ENCODE data around the gene NOM1.

Gene NOM1

DNA sequence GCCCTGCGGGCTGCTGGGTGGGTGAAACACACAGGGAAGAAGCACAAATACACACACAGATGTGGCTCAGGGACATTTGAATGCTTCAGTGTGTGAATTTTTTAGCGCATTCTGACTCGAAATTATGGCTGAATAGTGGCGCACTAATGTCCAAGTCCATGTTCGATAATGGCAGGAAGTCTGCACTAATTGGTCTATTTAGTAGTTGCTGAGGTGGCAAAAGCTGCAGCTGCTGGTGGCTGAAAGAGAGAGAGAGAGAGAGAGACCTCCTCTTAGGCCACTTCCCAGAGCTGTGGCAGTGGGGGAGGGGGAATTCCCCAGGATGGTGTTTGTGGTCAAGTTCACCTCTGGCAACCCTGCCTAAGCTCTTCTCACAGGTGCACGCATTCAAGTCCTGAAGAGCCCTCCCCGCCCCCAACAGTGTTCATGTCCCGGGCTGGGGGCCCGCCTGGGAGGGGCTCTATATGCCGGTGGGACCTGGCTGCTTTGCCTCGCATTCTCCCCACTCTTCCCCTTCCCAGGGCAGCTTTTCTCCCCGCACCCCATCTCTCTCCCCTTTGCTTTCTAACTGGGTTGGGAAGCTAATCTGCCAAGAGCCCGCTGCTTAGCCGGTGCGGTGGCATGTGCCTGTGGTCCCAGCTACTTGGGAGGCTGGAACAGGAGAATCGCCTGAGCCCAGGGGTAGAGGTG lies 67.0 kb downstream of the NOM1 start:
- Histone ChIP-seq H3K27me3 (ENCODE audit: control insufficient read depth in 1 of 2, insufficient read depth in 2 of 2, low read length in 2 of 2) (peaks cover 53 to 73% of the 10 kb centered on the region in 2 donors), H3K4me3 (ENCODE audit: low read depth in 1 of 2, low read length in 2 of 2) (no peak overlapping the region), H3K36me3 (ENCODE audit: control insufficient read depth in 1 of 2, insufficient read depth in 2 of 2, low read length in 2 of 2) (no peaks in the 10 kb centered on the region), H3K4me1 (ENCODE audit: control insufficient read depth in 1 of 2, insufficient read depth in 2 of 2, low read length in 2 of 2) (peaks cover 25 to 34% of the 10 kb centered on the region in 2 donors), H3K9ac (ENCODE audit: low read depth in 1 of 2, low read length in 2 of 2) (no peak overlapping the region), H3K9me3 (ENCODE audit: control insufficient read depth in 1 of 2, low read length in 2 of 2) (no peaks in the 10 kb centered on the region), H3K27ac (ENCODE audit: low read depth, low read length) (no peak overlapping the region)

DNA sequence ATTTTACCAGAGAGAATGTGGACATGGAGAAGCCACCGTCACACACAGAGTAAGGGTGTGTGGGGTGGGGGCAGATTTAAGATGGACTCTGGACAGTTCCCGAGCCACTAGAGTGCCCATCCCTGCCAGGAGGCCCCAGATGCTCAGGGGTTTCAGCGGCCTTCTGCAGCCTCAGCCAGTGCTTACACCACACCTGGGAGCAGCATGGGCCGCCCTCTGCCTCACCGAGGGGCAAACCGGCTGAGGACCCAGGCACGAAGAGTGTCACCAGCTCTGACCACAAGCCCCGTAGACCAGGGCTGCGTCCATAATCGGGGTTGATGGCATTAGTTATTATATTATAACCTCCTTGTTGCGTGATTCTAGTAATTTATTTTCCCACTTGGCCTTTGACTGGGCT lies 67.6 kb downstream of the NOM1 start:
- Histone ChIP-seq H3K9me3 (ENCODE audit: control insufficient read depth in 1 of 2, low read length in 2 of 2) (no peaks in the 10 kb centered on the region), H3K4me3 (ENCODE audit: low read depth in 1 of 2, low read length in 2 of 2) (no peak overlapping the region), H3K27me3 (ENCODE audit: control insufficient read depth in 1 of 2, insufficient read depth in 2 of 2, low read length in 2 of 2) (peaks cover 59 to 77% of the 10 kb centered on the region in 2 donors), H3K9ac (ENCODE audit: low read depth in 1 of 2, low read length in 2 of 2) (no peak overlapping the region), H3K36me3 (ENCODE audit: control insufficient read depth in 1 of 2, insufficient read depth in 2 of 2, low read length in 2 of 2) (no peaks in the 10 kb centered on the region), H3K4me1 (ENCODE audit: control insufficient read depth in 1 of 2, insufficient read depth in 2 of 2, low read length in 2 of 2) (peaks cover 18 to 27% of the 10 kb centered on the region in 2 donors), H3K27ac (ENCODE audit: low read depth, low read length) (no peak overlapping the region)

DNA sequence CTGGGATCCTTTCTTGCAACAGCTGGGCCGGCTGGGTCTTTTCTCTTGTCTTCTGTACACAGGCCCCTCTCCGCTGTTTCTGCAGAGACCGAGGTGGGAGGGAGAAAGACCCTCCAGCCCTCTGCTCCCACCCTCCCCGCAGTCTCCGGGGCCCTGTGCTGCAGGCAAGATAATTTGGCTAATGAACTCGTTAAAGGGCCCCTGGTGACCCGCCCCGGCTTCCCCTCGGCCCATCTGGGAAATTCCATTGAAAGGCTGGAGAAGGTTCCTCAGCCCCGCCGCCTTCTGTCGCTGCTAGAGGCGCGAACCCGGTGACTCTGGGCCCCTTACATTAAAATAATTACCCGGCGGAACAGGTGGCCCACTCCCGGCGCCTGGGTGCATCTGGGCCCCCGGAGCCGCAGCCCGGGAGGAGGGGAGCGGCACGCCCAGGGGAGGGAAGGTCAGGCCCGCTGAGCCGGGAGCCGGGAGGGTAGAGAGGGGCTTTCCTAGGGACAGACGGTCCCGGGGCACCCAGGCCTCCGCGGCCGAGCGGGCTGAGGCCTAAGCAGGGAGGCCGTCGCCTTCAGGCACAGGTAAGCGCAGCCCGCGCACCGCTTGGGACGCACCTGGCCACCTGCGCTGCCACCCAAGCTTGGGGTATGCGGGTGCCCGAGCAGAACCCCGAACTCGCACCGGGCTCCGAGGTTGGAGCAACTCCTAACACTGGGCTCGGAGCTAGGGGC lies 68.3 kb downstream of the NOM1 start:
- H3K36me3 ChIP-seq (ENCODE audit: control insufficient read depth in 1 of 2, insufficient read depth in 2 of 2, low read length in 2 of 2), result no peaks in the 10 kb centered on the region
- peaks cover 65 to 83% of the 10 kb centered on the region in 2 donors for H3K27me3 ChIP-seq (ENCODE audit: control insufficient read depth in 1 of 2, insufficient read depth in 2 of 2, low read length in 2 of 2)
- H3K27ac ChIP-seq (ENCODE audit: low read depth, low read length), result no peak overlapping the region
- peaks cover 23 to 32% of the 10 kb centered on the region in 2 donors for H3K4me1 ChIP-seq (ENCODE audit: control insufficient read depth in 1 of 2, insufficient read depth in 2 of 2, low read length in 2 of 2)
- H3K9ac ChIP-seq (ENCODE audit: low read depth in 1 of 2, low read length in 2 of 2), result no peak overlapping the region
- H3K9me3 ChIP-seq (ENCODE audit: control insufficient read depth in 1 of 2, low read length in 2 of 2), result no peaks in the 10 kb centered on the region
- H3K4me3 ChIP-seq (ENCODE audit: low read depth in 1 of 2, low read length in 2 of 2), result peak overlapping the region in 1 of 2 donors; percentile 54

DNA sequence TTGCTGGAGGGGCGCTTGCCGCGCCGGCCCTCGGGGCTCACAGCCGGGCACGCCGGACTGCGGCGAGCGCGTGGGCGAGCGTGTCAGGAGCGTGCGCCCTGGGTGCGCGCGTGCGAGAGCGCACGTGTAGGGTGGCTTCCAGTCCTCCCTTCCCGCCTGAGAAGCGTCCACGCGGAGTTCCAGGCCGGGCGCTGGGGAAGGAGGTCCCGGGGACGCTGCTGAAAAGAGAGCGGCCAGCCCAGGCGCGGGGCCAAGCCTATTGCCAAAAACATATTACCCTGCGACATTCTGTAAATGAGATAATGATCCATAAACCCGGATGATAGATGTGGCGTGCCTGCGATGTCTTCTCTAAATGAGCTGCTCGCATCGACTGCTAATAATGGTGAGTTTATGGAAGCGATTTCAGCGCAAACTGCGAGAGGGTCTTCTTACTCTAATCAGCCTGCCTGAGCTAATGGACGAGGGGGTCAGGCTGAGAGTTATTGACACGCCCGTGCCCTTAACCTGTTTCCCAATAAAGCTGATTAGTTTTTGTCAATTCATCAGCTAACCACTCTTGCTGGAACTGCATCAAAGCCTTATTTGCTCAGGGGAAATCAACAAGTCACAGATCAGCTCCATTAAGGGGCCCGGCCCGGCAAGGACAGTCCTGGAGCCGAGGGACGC lies 69.0 kb downstream of the NOM1 start:
- H3K9ac ChIP-seq (ENCODE audit: low read depth in 1 of 2, low read length in 2 of 2), result no peak overlapping the region
- no peak overlapping the region for H3K27ac ChIP-seq (ENCODE audit: low read depth, low read length)
- H3K36me3 ChIP-seq (ENCODE audit: control insufficient read depth in 1 of 2, insufficient read depth in 2 of 2, low read length in 2 of 2), result no peaks in the 10 kb centered on the region
- H3K4me1 ChIP-seq (ENCODE audit: control insufficient read depth in 1 of 2, insufficient read depth in 2 of 2, low read length in 2 of 2), result peaks cover 20 to 33% of the 10 kb centered on the region in 2 donors
- H3K9me3 ChIP-seq (ENCODE audit: control insufficient read depth in 1 of 2, low read length in 2 of 2), result no peaks in the 10 kb centered on the region
- peak overlapping the region; percentile 22 to 54 for H3K4me3 ChIP-seq (ENCODE audit: low read depth in 1 of 2, low read length in 2 of 2)
- peaks cover 72 to 90% of the 10 kb centered on the region in 2 donors for H3K27me3 ChIP-seq (ENCODE audit: control insufficient read depth in 1 of 2, insufficient read depth in 2 of 2, low read length in 2 of 2)

DNA sequence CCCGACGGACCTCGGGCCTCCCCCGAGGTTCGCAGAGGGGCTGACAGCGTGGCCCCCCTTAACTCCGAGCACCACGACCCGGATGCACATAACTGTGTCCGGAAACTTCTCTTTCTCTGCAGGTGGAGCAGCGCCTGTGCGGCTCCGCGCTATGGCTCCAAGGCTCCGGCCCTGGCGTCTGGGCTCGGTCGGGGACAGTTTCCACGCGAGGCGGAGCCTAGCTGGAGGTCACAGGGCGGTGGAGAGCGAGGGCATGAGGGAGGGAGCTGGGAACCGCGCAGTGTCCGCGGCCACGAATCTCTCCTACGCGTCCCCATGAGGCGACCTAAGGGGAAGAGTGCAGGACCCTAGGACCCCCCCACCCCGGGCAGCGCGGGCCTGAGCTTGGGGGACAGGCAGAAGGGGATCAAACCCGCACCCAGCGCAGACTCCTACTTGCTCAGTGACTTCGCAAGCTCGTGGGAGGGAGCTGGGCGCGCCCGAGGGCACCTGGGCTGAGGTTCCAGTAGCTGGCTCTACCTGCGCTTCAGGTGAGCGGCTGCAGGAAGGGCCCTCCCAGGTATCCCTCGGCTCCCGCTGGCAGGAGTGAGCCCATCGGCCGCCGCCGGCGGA lies 69.6 kb downstream of the NOM1 start:
- H3K4me1 ChIP-seq (ENCODE audit: control insufficient read depth in 1 of 2, insufficient read depth in 2 of 2, low read length in 2 of 2), result peaks cover 15 to 31% of the 10 kb centered on the region in 2 donors
- no peak overlapping the region for H3K9ac ChIP-seq (ENCODE audit: low read depth in 1 of 2, low read length in 2 of 2)
- H3K36me3 ChIP-seq (ENCODE audit: control insufficient read depth in 1 of 2, insufficient read depth in 2 of 2, low read length in 2 of 2), result no peaks in the 10 kb centered on the region
- peaks cover 73 to 89% of the 10 kb centered on the region in 2 donors for H3K27me3 ChIP-seq (ENCODE audit: control insufficient read depth in 1 of 2, insufficient read depth in 2 of 2, low read length in 2 of 2)
- H3K4me3 ChIP-seq (ENCODE audit: low read depth in 1 of 2, low read length in 2 of 2), result peak overlapping the region; percentile 22 to 54
- no peak overlapping the region for H3K27ac ChIP-seq (ENCODE audit: low read depth, low read length)
- H3K9me3 ChIP-seq (ENCODE audit: control insufficient read depth in 1 of 2, low read length in 2 of 2), result no peaks in the 10 kb centered on the region

DNA sequence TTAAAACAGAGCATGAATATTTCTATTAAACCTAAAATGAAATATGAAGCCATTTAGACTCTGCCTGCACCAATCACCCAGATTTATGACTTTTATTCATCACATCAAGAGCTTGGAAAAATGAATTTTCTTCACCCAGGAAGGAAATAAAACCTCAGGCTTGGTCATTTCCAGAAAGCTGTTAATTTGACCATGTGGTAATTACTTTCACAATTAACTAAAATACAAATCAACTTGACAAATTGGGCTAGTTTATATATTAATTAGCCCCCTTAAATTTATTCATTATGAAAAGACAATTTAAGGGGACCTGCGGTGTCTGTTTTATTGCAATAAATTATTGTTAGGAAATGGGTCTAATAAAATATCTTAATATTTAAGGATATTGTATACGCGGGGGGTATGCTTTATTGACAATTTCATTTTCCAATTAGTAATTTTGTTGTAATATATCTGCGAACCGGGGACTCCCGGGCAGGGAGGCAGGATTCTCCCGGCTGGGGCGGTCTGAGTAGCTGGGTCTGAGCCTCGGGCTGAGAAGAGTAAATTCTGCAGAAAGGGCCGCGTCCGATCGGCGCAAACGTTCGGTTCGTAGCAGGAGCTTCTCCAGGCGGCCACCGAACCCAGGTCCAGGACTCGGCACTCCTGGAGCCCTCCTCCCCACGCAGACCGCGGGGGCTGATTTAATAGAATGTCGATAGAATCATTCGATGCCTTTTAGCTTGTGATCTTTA lies 70.4 kb downstream of the NOM1 start:
- Histone ChIP-seq H3K27me3 (ENCODE audit: control insufficient read depth in 1 of 2, insufficient read depth in 2 of 2, low read length in 2 of 2) (peaks cover 80 to 85% of the 10 kb centered on the region in 2 donors), H3K36me3 (ENCODE audit: control insufficient read depth in 1 of 2, insufficient read depth in 2 of 2, low read length in 2 of 2) (no peaks in the 10 kb centered on the region), H3K9ac (ENCODE audit: low read depth in 1 of 2, low read length in 2 of 2) (no peak overlapping the region), H3K9me3 (ENCODE audit: control insufficient read depth in 1 of 2, low read length in 2 of 2) (no peaks in the 10 kb centered on the region), H3K4me3 (ENCODE audit: low read depth in 1 of 2, low read length in 2 of 2) (no peak overlapping the region), H3K27ac (ENCODE audit: low read depth, low read length) (no peak overlapping the region), H3K4me1 (ENCODE audit: control insufficient read depth in 1 of 2, insufficient read depth in 2 of 2, low read length in 2 of 2) (peaks cover 15 to 25% of the 10 kb centered on the region in 2 donors)

DNA sequence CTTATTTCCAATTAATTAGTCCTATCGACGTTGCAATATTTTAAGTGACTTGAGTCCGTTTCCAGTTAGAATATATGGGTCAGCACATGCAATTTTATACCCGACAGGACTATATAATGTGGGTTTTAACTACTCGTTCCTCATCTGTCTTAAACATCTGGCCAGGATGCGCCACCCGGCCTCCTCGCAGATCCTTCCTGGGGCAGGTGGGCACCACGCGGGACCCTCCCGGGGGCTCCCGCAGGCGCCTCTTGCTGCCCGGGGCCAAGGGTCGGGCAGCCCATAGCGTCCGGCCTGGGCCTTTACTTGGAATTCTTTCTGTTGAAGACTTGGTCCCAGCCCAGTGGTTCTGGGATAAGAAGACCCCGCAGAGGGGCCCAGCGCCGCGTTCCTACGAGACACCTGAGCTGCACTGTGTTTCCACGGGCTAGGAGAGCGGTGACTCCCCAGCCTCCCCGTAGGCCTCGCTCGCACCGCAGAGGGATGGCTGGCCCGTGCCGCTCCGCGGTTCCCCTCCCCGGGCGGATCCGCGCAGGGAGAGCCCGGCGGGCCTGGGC lies 71.1 kb downstream of the NOM1 start:
- Histone ChIP-seq H3K9me3 (ENCODE audit: control insufficient read depth in 1 of 2, low read length in 2 of 2) (no peaks in the 10 kb centered on the region), H3K27me3 (ENCODE audit: control insufficient read depth in 1 of 2, insufficient read depth in 2 of 2, low read length in 2 of 2) (peaks cover 84 to 87% of the 10 kb centered on the region in 2 donors), H3K4me1 (ENCODE audit: control insufficient read depth in 1 of 2, insufficient read depth in 2 of 2, low read length in 2 of 2) (peaks cover 15 to 25% of the 10 kb centered on the region in 2 donors), H3K4me3 (ENCODE audit: low read depth in 1 of 2, low read length in 2 of 2) (peak overlapping the region in 1 of 2 donors; percentile 32), H3K9ac (ENCODE audit: low read depth in 1 of 2, low read length in 2 of 2) (no peak overlapping the region), H3K36me3 (ENCODE audit: control insufficient read depth in 1 of 2, insufficient read depth in 2 of 2, low read length in 2 of 2) (no peaks in the 10 kb centered on the region), H3K27ac (ENCODE audit: low read depth, low read length) (no peak overlapping the region)

DNA sequence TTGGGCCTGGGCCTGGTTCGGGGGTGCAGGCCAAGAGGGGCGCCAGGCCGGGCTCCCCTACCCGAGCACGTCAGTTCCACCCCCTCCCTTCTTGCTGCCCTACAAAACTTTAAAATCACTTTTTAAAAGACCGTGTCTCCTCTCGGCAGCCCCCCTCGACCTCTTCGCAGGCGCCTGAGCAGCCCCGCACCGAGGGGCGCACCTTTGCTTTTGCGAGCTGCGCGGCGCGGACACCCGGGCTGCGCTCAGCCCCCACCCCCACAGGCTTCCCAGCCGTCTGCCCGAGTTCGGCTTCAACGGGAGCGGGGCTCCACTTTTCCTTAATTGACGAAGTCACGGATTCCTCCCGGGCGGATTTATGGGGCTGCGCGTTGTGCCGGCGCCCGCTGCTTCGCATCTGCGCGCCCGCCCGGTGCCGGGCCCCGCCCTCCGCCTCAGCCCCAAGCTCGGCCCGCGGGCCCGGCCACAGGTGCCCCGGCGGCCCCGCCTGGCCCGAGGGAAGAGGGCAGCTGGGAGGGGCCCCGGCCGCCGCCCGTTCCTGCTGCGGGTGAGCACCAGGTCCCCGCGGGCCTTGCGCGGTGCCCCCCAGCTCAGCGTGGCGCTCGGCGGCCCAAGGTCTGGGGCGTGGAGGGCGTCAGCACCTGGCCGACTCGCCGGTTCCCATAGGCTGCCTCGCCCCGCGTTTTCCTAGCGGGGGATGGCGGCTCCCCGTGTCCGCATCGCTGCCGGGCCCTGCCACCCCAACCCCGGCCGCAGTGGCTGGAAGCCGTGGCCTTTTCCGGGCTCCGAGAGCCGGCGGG lies 71.8 kb downstream of the NOM1 start:
- peaks cover 15 to 25% of the 10 kb centered on the region in 2 donors for H3K4me1 ChIP-seq (ENCODE audit: control insufficient read depth in 1 of 2, insufficient read depth in 2 of 2, low read length in 2 of 2)
- no peaks in the 10 kb centered on the region for H3K36me3 ChIP-seq (ENCODE audit: control insufficient read depth in 1 of 2, insufficient read depth in 2 of 2, low read length in 2 of 2)
- H3K27ac ChIP-seq (ENCODE audit: low read depth, low read length), result no peak overlapping the region
- peaks cover 86 to 88% of the 10 kb centered on the region in 2 donors for H3K27me3 ChIP-seq (ENCODE audit: control insufficient read depth in 1 of 2, insufficient read depth in 2 of 2, low read length in 2 of 2)
- no peak overlapping the region for H3K9ac ChIP-seq (ENCODE audit: low read depth in 1 of 2, low read length in 2 of 2)
- peak overlapping the region; percentile 22 to 32 for H3K4me3 ChIP-seq (ENCODE audit: low read depth in 1 of 2, low read length in 2 of 2)
- H3K9me3 ChIP-seq (ENCODE audit: control insufficient read depth in 1 of 2, low read length in 2 of 2), result no peaks in the 10 kb centered on the region

Measured in duodenal mucosa (tissue), 2 donors.